Fibroblast of lung (primary cell): ENCODE results near the gene KLHDC4.

Source experiments
- CTCF ChIP-seq, 2 donors: IDR thresholded peaks in 1 of 2; conservative IDR thresholded peaks in 1 of 2; 1 replicate in 1 of 2; 2 replicates in 1 of 2; pipeline ENCODE4 v1.5.1; 2011 to 2012; ENCODE audit warnings: low read length in 2 of 2, control low read depth in 1 of 2, inconsistent platforms in 1 of 2, low read depth in 1 of 2, mild to moderate bottlenecking in 1 of 2
- EZH2 ChIP-seq: IDR thresholded peaks from 2 replicates; pipeline ENCODE4 v1.5.1; 2012; ENCODE audit warnings: low read length, control low read depth, mild to moderate bottlenecking; ENCODE audit errors: missing control alignments

GRCh38 chr16:87658564-87659225 is 107.1 kb downstream of the KLHDC4 start:
- no peak for TF ChIP-seq CTCF (conservative IDR thresholded peaks at IDR 0.05 in 1 of 2, IDR thresholded peaks at IDR 0.05 in 1 of 2; ENCODE audit: low read depth in 1 of 2, low read length in 2 of 2)
- no peak for TF ChIP-seq EZH2
